ENCODE data around the gene CRTAP. TPM values are rescaled to one million over a fixed set of nuclear protein-coding genes. Genes with fewer than 3 reads are reported as not detected.

Gene CRTAP
- total RNA-seq, 1 experiment from 2014 or later, result 174 TPM

- ChIA-PET POLR2A (ENCODE audit: unreplicated experiment) (no interaction called here), CTCF (no interaction called here)
- no peak for DNase-seq
- no peaks in the 10 kb centered on the region for H4K20me1 ChIP-seq (ENCODE audit: low read length)
- H3K36me3 ChIP-seq (ENCODE audit: low read depth, low read length), result no peaks in the 10 kb centered on the region
- no peak overlapping the region for H3K4me3 ChIP-seq (ENCODE audit: low read length)
- H3F3A ChIP-seq (ENCODE audit: low read length, unreplicated experiment), result no peaks in the 10 kb centered on the region
- H3K4me2 ChIP-seq (ENCODE audit: low read length), result no peak overlapping the region
- H3K79me2 ChIP-seq (ENCODE audit: low read length), result no peaks in the 10 kb centered on the region
- intact Hi-C loops (cut with micrococcal nuclease), result no loop called here
- ATAC-seq, result no peak
- no peak overlapping the region for H2AFZ ChIP-seq (ENCODE audit: low read length)
- no peaks in the 10 kb centered on the region for H3K27me3 ChIP-seq (ENCODE audit: low read length)
- H3K9ac ChIP-seq (ENCODE audit: low read length), result no peak overlapping the region
- H3K27ac ChIP-seq (ENCODE audit: low read length), result no peak overlapping the region
- no peaks in the 10 kb centered on the region for H3K4me1 ChIP-seq (ENCODE audit: insufficient read depth, low read length)
- no peak for TF ChIP-seq CTCF (conservative IDR thresholded peaks at IDR 0.05; ENCODE audit: low read depth, low read length)
- TF ChIP-seq EZH2 (IDR thresholded peaks at IDR 0.05; ENCODE audit: low read length, unreplicated experiment), result no peak
- TF ChIP-seq EZH2phosphoT487 (IDR thresholded peaks at IDR 0.05; ENCODE audit: borderline replicate concordance, low read length), result no peak
- BruUV-seq (replicated peaks), result no TSS peak
- H3K9me3 ChIP-seq (ENCODE audit: low read length), result no peaks in the 10 kb centered on the region
- H3K9me2 ChIP-seq (replicated peaks; ENCODE audit: low read length), result no peaks in the 10 kb centered on the region
Measured at GRCh38 chr3:33171580-33171979, 57.8 kb downstream of the CRTAP start.

GRCh38 chr3:33173103-33173502, 59.3 kb downstream of the CRTAP start:
- POLR2A ChIA-PET (ENCODE audit: unreplicated experiment), result no interaction called here
- H3K9me2 ChIP-seq (replicated peaks; ENCODE audit: low read length), result no peaks in the 10 kb centered on the region

DNA sequence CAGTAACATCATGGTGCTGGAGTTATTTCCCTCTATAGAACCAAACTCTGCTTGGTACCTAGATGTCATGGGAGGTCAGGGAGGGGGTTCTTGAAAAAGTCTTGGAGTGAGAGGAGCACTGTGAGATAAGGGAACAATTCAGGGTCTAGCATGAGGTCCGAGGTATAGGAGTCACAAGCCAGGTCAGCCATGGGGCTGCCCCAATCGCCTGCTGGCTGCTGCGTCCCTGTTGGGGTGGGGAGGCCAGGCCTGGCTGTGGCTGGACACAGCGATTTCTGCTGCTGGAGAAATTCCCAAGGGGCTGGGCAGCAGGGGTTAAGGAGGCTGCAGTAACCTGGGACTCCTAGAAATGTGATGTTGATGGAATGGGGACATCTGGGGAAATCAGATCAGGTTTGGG, 59.9 kb downstream of the CRTAP start:
- Histone ChIP-seq H3F3A (ENCODE audit: low read length, unreplicated experiment) (no peaks in the 10 kb centered on the region), H3K4me1 (ENCODE audit: insufficient read depth, low read length) (no peaks in the 10 kb centered on the region), H3K27ac (ENCODE audit: low read length) (no peak overlapping the region), H3K9ac (ENCODE audit: low read length) (no peak overlapping the region), H3K9me3 (ENCODE audit: low read length) (no peaks in the 10 kb centered on the region), H3K79me2 (ENCODE audit: low read length) (no peaks in the 10 kb centered on the region), H2AFZ (ENCODE audit: low read length) (no peak overlapping the region), H4K20me1 (ENCODE audit: low read length) (no peaks in the 10 kb centered on the region), H3K36me3 (ENCODE audit: low read depth, low read length) (no peaks in the 10 kb centered on the region), H3K4me3 (ENCODE audit: low read length) (no peak overlapping the region), H3K27me3 (ENCODE audit: low read length) (no peaks in the 10 kb centered on the region), H3K4me2 (ENCODE audit: low read length) (no peak overlapping the region), H3K9me2 (replicated peaks; ENCODE audit: low read length) (no peaks in the 10 kb centered on the region)
- ChIA-PET CTCF (no interaction called here), POLR2A (ENCODE audit: unreplicated experiment) (no interaction called here)
- ATAC-seq, result no peak
- no TSS peak for BruUV-seq (replicated peaks)
- intact Hi-C loops (cut with micrococcal nuclease), result no loop called here
- no peak for DNase-seq
- no peak for TF ChIP-seq EZH2phosphoT487 (IDR thresholded peaks at IDR 0.05; ENCODE audit: borderline replicate concordance, low read length)
- TF ChIP-seq CTCF (conservative IDR thresholded peaks at IDR 0.05; ENCODE audit: low read depth, low read length), result no peak
- TF ChIP-seq EZH2 (IDR thresholded peaks at IDR 0.05; ENCODE audit: low read length, unreplicated experiment), result no peak

More at GRCh38 chr3:33173103-33173502, 59.3 kb downstream of the CRTAP start:
- Histone ChIP-seq H4K20me1 (ENCODE audit: low read length) (no peaks in the 10 kb centered on the region), H3K27ac (ENCODE audit: low read length) (no peak overlapping the region), H3K4me2 (ENCODE audit: low read length) (no peak overlapping the region), H3K4me1 (ENCODE audit: insufficient read depth, low read length) (no peaks in the 10 kb centered on the region), H3K9ac (ENCODE audit: low read length) (no peak overlapping the region), H3F3A (ENCODE audit: low read length, unreplicated experiment) (no peaks in the 10 kb centered on the region), H3K36me3 (ENCODE audit: low read depth, low read length) (no peaks in the 10 kb centered on the region), H3K9me3 (ENCODE audit: low read length) (no peaks in the 10 kb centered on the region), H3K4me3 (ENCODE audit: low read length) (no peak overlapping the region), H3K79me2 (ENCODE audit: low read length) (no peaks in the 10 kb centered on the region), H3K27me3 (ENCODE audit: low read length) (no peaks in the 10 kb centered on the region), H2AFZ (ENCODE audit: low read length) (no peak overlapping the region)
- CTCF ChIA-PET, result no interaction called here
- intact Hi-C loops (cut with micrococcal nuclease), result no loop called here
- ATAC-seq (no peak), DNase-seq (no peak)
- no TSS peak for BruUV-seq (replicated peaks)
- TF ChIP-seq EZH2phosphoT487 (IDR thresholded peaks at IDR 0.05; ENCODE audit: borderline replicate concordance, low read length) (no peak), EZH2 (IDR thresholded peaks at IDR 0.05; ENCODE audit: low read length, unreplicated experiment) (no peak), CTCF (conservative IDR thresholded peaks at IDR 0.05; ENCODE audit: low read depth, low read length) (no peak)
